Parathyroid adenoma (tissue), 2 donors: ENCODE measurements around the gene NCR2.

Experiments
- H2AFZ ChIP-seq: fragments of 300-600 bp; sonication (generic); one replicate; pipeline ENCODE4 v1.7.0; 2017; ENCODE audit warnings: antibody characterized with exemption, mild to moderate bottlenecking
- H3K27ac ChIP-seq: fragments of 300-600 bp; sonication (generic); one replicate; pipeline ENCODE4 v1.7.0; 2017
- H3K27me3 ChIP-seq: fragments of 300-600 bp; sonication (generic); one replicate; pipeline ENCODE4 v1.7.0; 2017; ENCODE audit warnings: low read length; ENCODE audit not compliant: control insufficient read depth, insufficient read depth
- H3K36me3 ChIP-seq: fragments of 300-600 bp; sonication (generic); one replicate; pipeline ENCODE4 v1.7.0; 2017; ENCODE audit warnings: low read length; ENCODE audit not compliant: control insufficient read depth, insufficient read depth
- H3K4me1 ChIP-seq: fragments of 300-600 bp; sonication (generic); one replicate; pipeline ENCODE4 v1.7.0; 2017; ENCODE audit warnings: control low read depth
- H3K4me2 ChIP-seq: fragments of 300-600 bp; sonication (generic); one replicate; pipeline ENCODE4 v1.7.0; 2017; ENCODE audit warnings: low read length
- H3K4me3 ChIP-seq: fragments of 300-600 bp; sonication (generic); one replicate; pipeline ENCODE4 v1.7.0; 2017; ENCODE audit warnings: low read depth, low read length
- H3K79me2 ChIP-seq: fragments of 300-600 bp; sonication (generic); one replicate; pipeline ENCODE4 v1.7.0; 2017; ENCODE audit warnings: control low read depth
- H3K9ac ChIP-seq: fragments of 300-600 bp; sonication (generic); one replicate; pipeline ENCODE4 v1.7.0; 2017; ENCODE audit warnings: mild to moderate bottlenecking
- H3K9me3 ChIP-seq: fragments of 300-600 bp; sonication (generic); one replicate; pipeline ENCODE4 v1.7.0; 2017; ENCODE audit warnings: low read length; ENCODE audit not compliant: control insufficient read depth
- TF ChIP-seq, protein P1 (sequence below): fragments of 300-600 bp; sonication (generic); IDR thresholded peaks from one replicate; pipeline ENCODE4 v1.7.0; 2017; ENCODE audit warnings: antibody characterized with exemption, mild to moderate bottlenecking
- donor health status: primary hyperparathyroidism.

Gene NCR2

DNA sequence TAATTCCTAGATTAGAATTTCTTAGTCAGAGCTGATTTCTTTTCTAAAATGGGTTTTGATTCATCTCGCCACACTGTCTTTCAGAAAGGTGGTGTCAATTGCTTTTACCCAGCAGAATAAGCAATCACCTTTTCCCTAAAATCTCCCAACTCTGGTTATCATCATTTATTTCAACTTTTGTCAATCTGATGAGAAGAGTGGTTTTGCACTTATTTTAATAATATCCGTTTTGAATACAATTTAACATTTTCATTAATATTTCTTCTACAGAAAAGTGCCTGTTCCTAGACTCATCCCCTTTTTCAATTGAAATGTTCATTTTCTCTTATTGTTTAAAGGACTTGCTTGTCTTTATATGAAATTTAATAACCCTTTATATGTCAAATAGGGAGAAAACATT lies 8.2 kb upstream of the NCR2 start:
- Histone ChIP-seq H3K4me1 (no peaks in the 10 kb centered on the region), H3K27me3 (no peaks in the 10 kb centered on the region), H3K4me2 (no peak overlapping the region), H3K36me3 (no peaks in the 10 kb centered on the region), H3K79me2 (no peaks in the 10 kb centered on the region), H2AFZ (no peak overlapping the region), H3K4me3 (no peak overlapping the region), H3K9ac (no peak overlapping the region), H3K27ac (no peak overlapping the region), H3K9me3 (no peaks in the 10 kb centered on the region)
- TF ChIP-seq, protein P1, sequence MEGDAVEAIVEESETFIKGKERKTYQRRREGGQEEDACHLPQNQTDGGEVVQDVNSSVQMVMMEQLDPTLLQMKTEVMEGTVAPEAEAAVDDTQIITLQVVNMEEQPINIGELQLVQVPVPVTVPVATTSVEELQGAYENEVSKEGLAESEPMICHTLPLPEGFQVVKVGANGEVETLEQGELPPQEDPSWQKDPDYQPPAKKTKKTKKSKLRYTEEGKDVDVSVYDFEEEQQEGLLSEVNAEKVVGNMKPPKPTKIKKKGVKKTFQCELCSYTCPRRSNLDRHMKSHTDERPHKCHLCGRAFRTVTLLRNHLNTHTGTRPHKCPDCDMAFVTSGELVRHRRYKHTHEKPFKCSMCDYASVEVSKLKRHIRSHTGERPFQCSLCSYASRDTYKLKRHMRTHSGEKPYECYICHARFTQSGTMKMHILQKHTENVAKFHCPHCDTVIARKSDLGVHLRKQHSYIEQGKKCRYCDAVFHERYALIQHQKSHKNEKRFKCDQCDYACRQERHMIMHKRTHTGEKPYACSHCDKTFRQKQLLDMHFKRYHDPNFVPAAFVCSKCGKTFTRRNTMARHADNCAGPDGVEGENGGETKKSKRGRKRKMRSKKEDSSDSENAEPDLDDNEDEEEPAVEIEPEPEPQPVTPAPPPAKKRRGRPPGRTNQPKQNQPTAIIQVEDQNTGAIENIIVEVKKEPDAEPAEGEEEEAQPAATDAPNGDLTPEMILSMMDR, result no peak

- H3K27me3 ChIP-seq, result no peaks in the 10 kb centered on the region
- no peak overlapping the region for H2AFZ ChIP-seq
- TF ChIP-seq, protein P1, result no peak
Observed at GRCh38 chr6:41331401-41332150, 3.8 kb upstream of the NCR2 start.

GRCh38 chr6:41332241-41332640 lies 3.2 kb upstream of the NCR2 start:
- TF ChIP-seq, protein P1, result no peak
- Histone ChIP-seq H3K36me3 (no peaks in the 10 kb centered on the region), H3K9ac (no peak overlapping the region), H3K4me3 (no peak overlapping the region), H3K4me1 (no peaks in the 10 kb centered on the region), H3K9me3 (no peaks in the 10 kb centered on the region), H3K79me2 (no peaks in the 10 kb centered on the region), H2AFZ (no peak overlapping the region), H3K27ac (no peak overlapping the region), H3K4me2 (no peak overlapping the region), H3K27me3 (no peaks in the 10 kb centered on the region)

More at GRCh38 chr6:41331401-41332150, 3.8 kb upstream of the NCR2 start:
- Histone ChIP-seq H3K36me3 (no peaks in the 10 kb centered on the region), H3K9ac (no peak overlapping the region), H3K9me3 (no peaks in the 10 kb centered on the region), H3K4me1 (no peaks in the 10 kb centered on the region), H3K4me2 (no peak overlapping the region), H3K27ac (no peak overlapping the region), H3K4me3 (no peak overlapping the region), H3K79me2 (no peaks in the 10 kb centered on the region)

DNA sequence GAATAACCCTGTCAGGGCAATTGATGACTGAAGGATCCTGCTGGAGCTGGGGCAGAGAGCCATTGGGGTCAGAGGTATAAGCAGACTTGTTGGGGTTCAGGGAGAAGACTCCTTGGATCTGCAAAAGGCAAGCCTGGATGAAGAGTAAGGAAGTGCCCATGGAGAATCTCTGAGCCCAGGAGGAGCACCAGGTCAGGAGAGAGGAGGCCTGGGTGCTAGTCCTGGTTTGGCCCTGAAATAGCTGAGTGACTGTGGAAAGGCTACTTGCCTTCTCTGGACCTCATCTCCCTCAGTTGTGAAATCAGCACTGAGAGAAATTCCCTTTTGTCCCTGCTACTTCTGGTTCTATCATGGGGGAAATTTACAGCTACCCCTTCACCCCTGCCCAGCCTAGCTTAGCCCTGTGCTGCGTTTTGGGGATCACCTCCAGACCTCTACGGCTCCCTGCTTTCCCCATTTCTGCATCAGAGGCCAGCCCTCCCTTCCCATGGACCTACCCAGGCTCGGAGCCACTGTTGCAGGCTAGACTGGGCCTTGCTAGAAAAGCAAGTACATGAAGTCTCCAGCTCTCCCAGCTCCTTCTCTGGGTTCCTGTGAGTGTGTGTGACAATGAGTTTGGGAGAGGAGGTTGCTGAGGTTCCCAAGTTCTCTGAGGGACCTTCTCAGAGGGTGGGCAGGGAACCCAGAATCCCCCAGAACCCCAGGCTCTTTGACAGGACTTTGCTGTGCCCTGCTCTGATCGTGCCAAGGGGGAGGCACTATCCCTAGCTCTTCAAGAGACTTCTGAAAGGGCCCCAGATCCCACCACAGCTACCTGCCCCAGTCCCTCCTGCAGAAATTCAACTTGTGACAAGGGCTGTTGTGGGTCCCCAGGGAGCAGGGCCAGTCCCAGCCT lies 2.3 kb upstream of the NCR2 start:
- H3K4me1 ChIP-seq, result no peaks in the 10 kb centered on the region
- H3K27ac ChIP-seq, result no peak overlapping the region
- no peak overlapping the region for H3K9ac ChIP-seq
- H3K4me2 ChIP-seq, result no peak overlapping the region
- TF ChIP-seq, protein P1, result no peak
- no peaks in the 10 kb centered on the region for H3K79me2 ChIP-seq
- H3K9me3 ChIP-seq, result no peaks in the 10 kb centered on the region
- no peak overlapping the region for H2AFZ ChIP-seq
- H3K27me3 ChIP-seq, result no peaks in the 10 kb centered on the region
- no peak overlapping the region for H3K4me3 ChIP-seq
- H3K36me3 ChIP-seq, result no peaks in the 10 kb centered on the region
